ENCODE data around the gene ZBTB22. TPM values are rescaled to one million over a fixed set of nuclear protein-coding genes. Genes with fewer than 3 reads are reported as not detected.

The ZBTB22 gene
- polyA plus RNA-seq, 1 donor from 2014 or later: 16.5 TPM

DNA sequence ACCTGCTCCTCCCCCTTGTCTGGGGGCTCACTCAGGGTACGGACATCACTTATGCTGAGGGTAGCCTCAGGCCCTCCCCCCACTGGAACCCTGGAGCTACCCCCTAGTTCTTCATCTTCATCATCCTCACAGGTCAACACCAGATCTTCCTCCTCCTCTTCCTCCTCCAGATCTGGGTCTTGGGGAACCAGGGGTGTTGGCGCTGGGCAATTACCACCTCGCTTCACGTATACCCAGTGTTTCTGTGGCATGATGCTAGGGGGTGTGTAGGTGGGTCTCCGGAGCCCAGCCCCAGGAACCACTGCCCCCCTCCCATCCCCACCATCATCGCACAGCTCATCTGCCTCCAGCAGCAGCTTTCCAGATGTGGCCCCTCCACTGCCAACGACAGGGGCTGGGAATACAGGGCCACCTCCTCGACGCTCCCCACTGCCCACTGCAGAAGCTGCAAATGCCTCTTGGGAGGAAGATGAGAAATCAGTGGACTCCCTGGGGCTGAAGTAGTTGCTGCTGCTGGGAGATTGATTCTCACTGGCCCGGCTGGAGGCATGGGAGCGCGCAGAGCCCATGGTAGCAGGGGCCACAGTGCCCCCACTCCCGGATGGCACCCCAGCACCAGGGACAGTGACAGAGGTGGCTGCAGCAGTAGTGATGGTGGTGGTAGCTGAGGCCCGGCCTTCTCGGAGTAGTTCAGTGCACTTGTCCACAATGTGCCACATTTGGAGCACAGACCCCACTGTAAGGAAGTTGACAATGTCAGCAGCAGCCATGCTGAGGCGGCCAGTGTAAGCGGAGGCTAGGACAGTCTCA, 1.5 kb downstream of the ZBTB22 start (continued):
- TF ChIP-seq EZH2 (IDR thresholded peaks at IDR 0.05; ENCODE audit: borderline replicate concordance, insufficient read depth, low read length, poor library complexity, severe bottlenecking): no peak
- no peak for TF ChIP-seq POLR2AphosphoS5 (IDR thresholded peaks at IDR 0.05)

DNA sequence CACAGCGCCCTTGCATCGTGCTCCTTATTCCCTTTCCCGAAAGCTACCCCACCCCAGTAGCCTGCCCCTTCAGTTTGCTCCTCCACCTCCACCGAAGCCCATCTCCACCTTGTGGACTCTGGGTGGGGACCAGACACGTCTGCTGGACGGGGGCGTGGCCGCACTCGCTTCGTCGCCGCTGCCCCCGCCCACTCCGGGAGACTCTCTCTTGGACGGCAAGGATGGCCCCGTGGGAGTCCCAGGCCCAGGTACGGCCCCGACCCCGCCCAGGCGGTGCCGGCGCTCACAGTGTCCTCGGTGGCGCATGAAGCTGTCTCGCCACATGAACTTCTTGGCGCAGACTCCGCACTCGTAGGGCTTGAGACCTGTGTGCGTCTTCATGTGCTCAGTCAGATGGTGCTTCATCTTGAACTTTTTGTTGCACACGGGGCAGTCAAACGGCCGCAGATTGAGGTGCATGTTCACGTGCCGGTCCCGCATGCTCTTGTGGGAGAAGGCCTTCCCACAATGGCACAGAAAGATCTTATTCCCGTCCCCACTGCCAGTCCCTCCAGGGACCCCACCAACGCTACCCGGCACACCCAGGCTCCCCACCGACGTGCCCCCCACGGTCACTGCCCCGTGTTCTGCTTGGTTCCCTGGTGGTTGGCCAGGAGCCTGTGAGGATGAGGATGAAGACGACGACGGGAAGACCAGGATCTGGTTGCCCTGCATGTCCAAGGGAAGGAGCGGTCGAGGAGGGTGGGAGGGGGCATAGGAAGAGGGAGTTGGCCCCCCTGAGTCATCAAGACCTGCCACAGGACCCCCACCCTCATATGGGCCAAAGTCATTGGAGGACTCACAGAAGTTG, 2.4 kb downstream of the ZBTB22 start:
- Histone ChIP-seq H3K27ac (ENCODE audit: low read length) (no peak overlapping the region), H3K9me3 (ENCODE audit: low read length) (no peaks in the 10 kb centered on the region), H4K20me1 (ENCODE audit: insufficient read depth) (no peaks in the 10 kb centered on the region), H3K27me3 (ENCODE audit: insufficient read depth, low read depth, low read length) (peaks cover 25% of the 10 kb centered on the region), H3K4me2 (ENCODE audit: low read length) (no peak overlapping the region), H3F3A (ENCODE audit: insufficient read depth, low read length, poor library complexity, severe bottlenecking) (peaks cover 6% of the 10 kb centered on the region), H3K36me3 (ENCODE audit: insufficient read depth, low read length) (peaks cover 4% of the 10 kb centered on the region), H3K9ac (ENCODE audit: low read length) (no peak overlapping the region), H3K79me2 (replicated peaks; ENCODE audit: insufficient read depth, low read length) (peaks cover 3% of the 10 kb centered on the region), H3K9me2 (ENCODE audit: insufficient read depth, low read length) (no peaks in the 10 kb centered on the region), H2AFZ (ENCODE audit: low read depth, low read length) (no peak overlapping the region), H3K4me3 (ENCODE audit: low read length) (no peak overlapping the region)
- TF ChIP-seq EP300 (conservative IDR thresholded peaks at IDR 0.05; ENCODE audit: poor library complexity, severe bottlenecking): no peak
- no peak for TF ChIP-seq SMC3 (conservative IDR thresholded peaks at IDR 0.05; ENCODE audit: poor library complexity)
- no peak for TF ChIP-seq RAD21 (conservative IDR thresholded peaks at IDR 0.05)
- TF ChIP-seq POLR2AphosphoS5 (IDR thresholded peaks at IDR 0.05): no peak
- TF ChIP-seq EZH2 (IDR thresholded peaks at IDR 0.05; ENCODE audit: borderline replicate concordance, insufficient read depth, low read length, poor library complexity, severe bottlenecking): no peak
- TF ChIP-seq MXI1 (conservative IDR thresholded peaks at IDR 0.05; ENCODE audit: poor library complexity, severe bottlenecking): no peak
- TF ChIP-seq, protein P1, sequence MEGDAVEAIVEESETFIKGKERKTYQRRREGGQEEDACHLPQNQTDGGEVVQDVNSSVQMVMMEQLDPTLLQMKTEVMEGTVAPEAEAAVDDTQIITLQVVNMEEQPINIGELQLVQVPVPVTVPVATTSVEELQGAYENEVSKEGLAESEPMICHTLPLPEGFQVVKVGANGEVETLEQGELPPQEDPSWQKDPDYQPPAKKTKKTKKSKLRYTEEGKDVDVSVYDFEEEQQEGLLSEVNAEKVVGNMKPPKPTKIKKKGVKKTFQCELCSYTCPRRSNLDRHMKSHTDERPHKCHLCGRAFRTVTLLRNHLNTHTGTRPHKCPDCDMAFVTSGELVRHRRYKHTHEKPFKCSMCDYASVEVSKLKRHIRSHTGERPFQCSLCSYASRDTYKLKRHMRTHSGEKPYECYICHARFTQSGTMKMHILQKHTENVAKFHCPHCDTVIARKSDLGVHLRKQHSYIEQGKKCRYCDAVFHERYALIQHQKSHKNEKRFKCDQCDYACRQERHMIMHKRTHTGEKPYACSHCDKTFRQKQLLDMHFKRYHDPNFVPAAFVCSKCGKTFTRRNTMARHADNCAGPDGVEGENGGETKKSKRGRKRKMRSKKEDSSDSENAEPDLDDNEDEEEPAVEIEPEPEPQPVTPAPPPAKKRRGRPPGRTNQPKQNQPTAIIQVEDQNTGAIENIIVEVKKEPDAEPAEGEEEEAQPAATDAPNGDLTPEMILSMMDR (IDR thresholded peaks at IDR 0.05; ENCODE audit: poor library complexity, severe bottlenecking): no peak
- TF ChIP-seq REST (IDR thresholded peaks at IDR 0.05; ENCODE audit: borderline replicate concordance): no peak
